ENCODE results near the gene RNF149.
"Not testable (repeated sequence)": the region's sequence is repeated elsewhere in the genome, so short reads cannot be mapped to it uniquely, and the experiment has no call there.

GRCh38 chr2:101244899-101245298, 63.6 kb downstream of the RNF149 start:
- not testable (repeated sequence) for TF ChIP-seq CTCF (IDR thresholded peaks at IDR 0.05; ENCODE audit: low read length); EZH2 (IDR thresholded peaks at IDR 0.05; ENCODE audit: borderline replicate concordance, low read length)
